ENCODE data around the gene TTYH3. TPM values are rescaled to one million over a fixed set of nuclear protein-coding genes. Genes with fewer than 3 reads are reported as not detected.

The TTYH3 gene
- total and polyA plus RNA-seq, 2 experiments from 2014 or later = 46.3 to 108 TPM

- no peak for DNase-seq (ENCODE audit: low spot score)
- no peak for TF ChIP-seq EZH2 (IDR thresholded peaks at IDR 0.05; ENCODE audit: borderline replicate concordance)
- Histone ChIP-seq H3K79me2 (no peaks in the 10 kb centered on the region), H3K36me3 (replicated peaks; ENCODE audit: insufficient read depth, low read depth) (no peaks in the 10 kb centered on the region), H3K9me2 (replicated peaks; ENCODE audit: insufficient read depth) (no peaks in the 10 kb centered on the region), H4K20me1 (ENCODE audit: insufficient read depth, poor library complexity, severe bottlenecking) (no peaks in the 10 kb centered on the region), H3K27ac (no peak overlapping the region), H3K4me2 (no peak overlapping the region), H2AFZ (no peak overlapping the region), H3K9me3 (ENCODE audit: low read depth) (no peaks in the 10 kb centered on the region), H3K27me3 (no peaks in the 10 kb centered on the region), H3K4me1 (ENCODE audit: insufficient read depth) (peaks cover 5% of the 10 kb centered on the region), H3K4me3 (no peak overlapping the region)
- 93% methylated on average over 24 of the region's 29 CpGs for WGBS (ENCODE audit: low lambda C conversion rate, missing lambda C conversion rate)
Measured at GRCh38 chr7:2604608-2605174, 27.1 kb upstream of the TTYH3 start.

GRCh38 chr7:2605608-2606538 is 25.9 kb upstream of the TTYH3 start:
- no peak for DNase-seq (ENCODE audit: low spot score)
- WGBS (ENCODE audit: low lambda C conversion rate, missing lambda C conversion rate) = 91% methylated on average over 38 of the region's 38 CpGs
- no peak overlapping the region for H3K4me2 ChIP-seq
- H3K4me1 ChIP-seq (ENCODE audit: insufficient read depth) = peaks cover 5% of the 10 kb centered on the region
- no peak for TF ChIP-seq CTCF (IDR thresholded peaks at IDR 0.05; ENCODE audit: poor library complexity)
- no peak for TF ChIP-seq EZH2 (IDR thresholded peaks at IDR 0.05; ENCODE audit: borderline replicate concordance)
- no peak for TF ChIP-seq EZH2phosphoT487 (IDR thresholded peaks at IDR 0.05; ENCODE audit: low read depth, severe bottlenecking, unreplicated experiment)
- no peak overlapping the region for H3K27ac ChIP-seq
- H4K20me1 ChIP-seq (ENCODE audit: insufficient read depth, poor library complexity, severe bottlenecking) = no peaks in the 10 kb centered on the region
- no peaks in the 10 kb centered on the region for H3K79me2 ChIP-seq
- H3K27me3 ChIP-seq = no peaks in the 10 kb centered on the region
- H2AFZ ChIP-seq = no peak overlapping the region
- no peaks in the 10 kb centered on the region for H3K9me2 ChIP-seq (replicated peaks; ENCODE audit: insufficient read depth)
- H3K36me3 ChIP-seq (replicated peaks; ENCODE audit: insufficient read depth, low read depth) = no peaks in the 10 kb centered on the region
- no peak overlapping the region for H3K4me3 ChIP-seq
- H3K9me3 ChIP-seq (ENCODE audit: low read depth) = no peaks in the 10 kb centered on the region

- no peaks in the 10 kb centered on the region for H3K9me3 ChIP-seq (ENCODE audit: low read depth)
- no peak overlapping the region for H2AFZ ChIP-seq
- no peaks in the 10 kb centered on the region for H3K36me3 ChIP-seq (replicated peaks; ENCODE audit: insufficient read depth, low read depth)
- no peaks in the 10 kb centered on the region for H3K9me2 ChIP-seq (replicated peaks; ENCODE audit: insufficient read depth)
- TF ChIP-seq EZH2 (IDR thresholded peaks at IDR 0.05; ENCODE audit: borderline replicate concordance) (no peak), EZH2phosphoT487 (IDR thresholded peaks at IDR 0.05; ENCODE audit: low read depth, severe bottlenecking, unreplicated experiment) (no peak), CTCF (IDR thresholded peaks at IDR 0.05; ENCODE audit: poor library complexity) (no peak)
- H3K27me3 ChIP-seq = no peaks in the 10 kb centered on the region
- DNase-seq (ENCODE audit: low spot score) = no peak
- H4K20me1 ChIP-seq (ENCODE audit: insufficient read depth, poor library complexity, severe bottlenecking) = no peaks in the 10 kb centered on the region
- no peak overlapping the region for H3K27ac ChIP-seq
- peaks cover 5% of the 10 kb centered on the region for H3K4me1 ChIP-seq (ENCODE audit: insufficient read depth)
- no peaks in the 10 kb centered on the region for H3K79me2 ChIP-seq
- H3K4me2 ChIP-seq = no peak overlapping the region
- 84% methylated on average over 16 of the region's 16 CpGs for WGBS (ENCODE audit: low lambda C conversion rate, missing lambda C conversion rate)
- H3K4me3 ChIP-seq = no peak overlapping the region
Measured at GRCh38 chr7:2606539-2606936, 25.2 kb upstream of the TTYH3 start.

Data from hepatocyte (in vitro differentiated cells).